H1 (cell line): ENCODE measurements around the gene RAD51B. TPM values are rescaled to one million over a fixed set of nuclear protein-coding genes. Genes with fewer than 3 reads are reported as not detected.

ENCODE experiments used
- CTCF ChIA-PET: fragments of 300-600 bp; sonication (Branson Sonifier 250); formaldehyde crosslinking; loops from one replicate; lab custom pipeline; 2021; ENCODE audit not compliant: partially characterized antibody; lab: Charles Lee
- POLR2A ChIA-PET: fragments of 300-600 bp; sonication (Branson Sonifier 250); formaldehyde crosslinking; loops from one replicate; lab custom pipeline; 2021; ENCODE audit warnings: inconsistent platforms; ENCODE audit not compliant: partially characterized antibody; lab: Charles Lee
- DNase-seq, 2 experiments: peaks; one replicate each; pipeline versions ENCODE4 v3.0.0 to v3.0.0-alpha.2; 2010 to 2022; ENCODE audit warnings: low spot score in 2 of 2, low read depth in 1 of 2, mixed read lengths in 1 of 2
- FAIRE-seq: peaks from 2 replicates; lab custom pipeline; 2011; peaks lifted over from hg19 to GRCh38; lab: Jason Lieb, UNC
- H2AFZ ChIP-seq: 2 replicates; pipeline ENCODE4 v1.8.1; 2012; ENCODE audit warnings: low read length, inconsistent platforms
- H2AK5ac ChIP-seq: 2 replicates; pipeline ENCODE4 v1.6.1; 2013; ENCODE audit warnings: low read depth, low read length
- H2BK120ac ChIP-seq: replicated peaks from 2 replicates; pipeline ENCODE3; 2013; ENCODE audit warnings: low read depth, low read length, inconsistent platforms
- H2BK12ac ChIP-seq: 2 replicates; pipeline ENCODE4 v1.6.1; 2013; ENCODE audit warnings: low read depth, low read length
- H2BK15ac ChIP-seq: 2 replicates; pipeline ENCODE4 v1.6.1; 2013; ENCODE audit warnings: low read length
- H2BK20ac ChIP-seq: 2 replicates; pipeline ENCODE4 v1.6.1; 2013; ENCODE audit warnings: low read length
- H2BK5ac ChIP-seq: 2 replicates; pipeline ENCODE4 v1.6.1; 2013; ENCODE audit warnings: low read depth, low read length
- H3K14ac ChIP-seq: 2 replicates; pipeline ENCODE4 v1.6.1; 2013; ENCODE audit warnings: inconsistent platforms; ENCODE audit not compliant: insufficient read length
- H3K18ac ChIP-seq: 2 replicates; pipeline ENCODE4 v1.6.1; 2013; ENCODE audit warnings: low read length; ENCODE audit errors: extremely low read depth
- H3K23ac ChIP-seq: 2 replicates; pipeline ENCODE4 v1.6.1; 2013; ENCODE audit warnings: inconsistent platforms; ENCODE audit not compliant: insufficient read length
- H3K23me2 ChIP-seq: 2 replicates; pipeline ENCODE4 v1.6.1; 2013; ENCODE audit warnings: low read depth, low read length
- H3K27ac ChIP-seq: 2 replicates; pipeline ENCODE4 v1.6.1; 2011; ENCODE audit warnings: low read depth, low read length, inconsistent platforms
- H3K27me3 ChIP-seq, 4 experiments: replicated peaks in 1 of 4; 1 replicate in 1 of 4; 2 replicates in 3 of 4; pipeline versions ENCODE4 v1.6.1 to v1.8.1; 2011 to 2013; ENCODE audit warnings: low read length in 3 of 4, mild to moderate bottlenecking in 3 of 4, inconsistent platforms in 2 of 4, mixed read lengths in 2 of 4, moderate library complexity in 1 of 4; ENCODE audit not compliant: control insufficient read depth in 3 of 4, insufficient read depth in 3 of 4; ENCODE audit errors: extremely low read depth in 1 of 4
- H3K36me3 ChIP-seq, 4 experiments: 2 replicates each; pipeline versions ENCODE4 v1.6.1 to v1.8.1; 2011 to 2013; ENCODE audit warnings: mild to moderate bottlenecking in 4 of 4, low read length in 3 of 4, moderate library complexity in 2 of 4, control low read depth in 1 of 4, inconsistent platforms in 1 of 4; ENCODE audit not compliant: insufficient read depth in 4 of 4, control insufficient read depth in 2 of 4
- H3K4ac ChIP-seq: replicated peaks from 2 replicates; pipeline ENCODE3; 2013; ENCODE audit warnings: low read length, low read depth, mixed read lengths, inconsistent platforms; ENCODE audit not compliant: insufficient read length
- H3K4me1 ChIP-seq, 4 experiments: replicated peaks in 1 of 4; 1 replicate in 1 of 4; 2 replicates in 3 of 4; pipeline versions ENCODE4 v1.6.1 to v1.8.1; 2011 to 2013; ENCODE audit warnings: low read length in 3 of 4, inconsistent platforms in 2 of 4, mixed read lengths in 1 of 4; ENCODE audit not compliant: insufficient read depth in 4 of 4, control insufficient read depth in 3 of 4
- H3K4me2 ChIP-seq, 2 experiments: 2 replicates each; pipeline versions ENCODE4 v1.6.1 to v1.8.1; 2011 to 2013; ENCODE audit warnings: low read depth in 2 of 2, low read length in 2 of 2, control low read depth in 1 of 2, inconsistent platforms in 1 of 2, mild to moderate bottlenecking in 1 of 2; ENCODE audit not compliant: insufficient read depth in 1 of 2
- H3K4me3 ChIP-seq, 4 experiments: fragments of 200-600, 300-600 bp in 1 of 4; sonication (generic), shearing (Covaris generic), sonication (Bioruptor Twin) in 1 of 4; 2 replicates each; pipeline versions ENCODE4 v1.5.1 to v1.8.1; 2011 to 2016; ENCODE audit warnings: low read length in 4 of 4, low read depth in 3 of 4, control low read depth in 2 of 4, inconsistent platforms in 2 of 4, mild to moderate bottlenecking in 2 of 4, mixed read lengths in 1 of 4, moderate library complexity in 1 of 4; ENCODE audit not compliant: insufficient read depth in 2 of 4; ENCODE audit errors: extremely low read depth in 1 of 4
- H3K56ac ChIP-seq: replicated peaks from 2 replicates; pipeline ENCODE3; 2013; ENCODE audit warnings: low read depth, mild to moderate bottlenecking, mixed read lengths, low read length, inconsistent platforms; ENCODE audit not compliant: insufficient read length
- H3K79me1 ChIP-seq: 2 replicates; pipeline ENCODE4 v1.6.1; 2013; ENCODE audit warnings: low read depth, low read length, control low read depth
- H3K79me2 ChIP-seq, 2 experiments: 2 replicates each; pipeline versions ENCODE4 v1.6.1 to v1.8.1; 2012 to 2013; ENCODE audit warnings: low read length in 2 of 2, mild to moderate bottlenecking in 2 of 2, inconsistent platforms in 1 of 2; ENCODE audit not compliant: insufficient read depth in 2 of 2, control insufficient read depth in 1 of 2
- H3K9ac ChIP-seq, 4 experiments: replicated peaks in 1 of 4; 1 replicate in 1 of 4; 2 replicates in 3 of 4; pipeline versions ENCODE4 v1.6.1 to v1.8.1; 2011 to 2013; ENCODE audit warnings: low read depth in 3 of 4, low read length in 3 of 4, control low read depth in 2 of 4, mild to moderate bottlenecking in 2 of 4, moderate library complexity in 2 of 4, inconsistent platforms in 1 of 4; ENCODE audit errors: extremely low read depth in 1 of 4
- H3K9me3 ChIP-seq, 2 experiments: 2 replicates each; pipeline versions ENCODE4 v1.6.1 to v1.8.1; 2012 to 2013; ENCODE audit warnings: mild to moderate bottlenecking in 2 of 2, moderate library complexity in 2 of 2, control low read depth in 1 of 2, inconsistent platforms in 1 of 2, low read depth in 1 of 2, low read length in 1 of 2, mixed read lengths in 1 of 2; ENCODE audit not compliant: insufficient read depth in 2 of 2
- H4K20me1 ChIP-seq, 2 experiments: replicated peaks in 1 of 2; 2 replicates each; pipeline versions ENCODE3 to v1.8.1; 2011 to 2013; ENCODE audit warnings: inconsistent platforms in 2 of 2, low read length in 2 of 2, mild to moderate bottlenecking in 1 of 2; ENCODE audit not compliant: insufficient read depth in 2 of 2, control insufficient read depth in 1 of 2
- H4K5ac ChIP-seq: 2 replicates; pipeline ENCODE4 v1.6.1; 2013; ENCODE audit warnings: low read length, low read depth, mixed read lengths, inconsistent platforms; ENCODE audit not compliant: insufficient read length
- H4K8ac ChIP-seq: 2 replicates; pipeline ENCODE4 v1.8.0; 2013; ENCODE audit warnings: mild to moderate bottlenecking, moderate library complexity, low read length, inconsistent platforms; ENCODE audit not compliant: insufficient read depth; ENCODE audit errors: extremely low read depth
- H4K91ac ChIP-seq: replicated peaks from 2 replicates; pipeline ENCODE3; 2013; ENCODE audit warnings: low read length, mixed read lengths, inconsistent platforms; ENCODE audit not compliant: insufficient read length
- KDM1A ChIP-seq: fragments of 200-600, 300-600 bp; sonication (generic); IDR thresholded peaks from 2 replicates; pipeline ENCODE4 v1.7.1; 2016; ENCODE audit warnings: mild to moderate bottlenecking, low read length, borderline replicate concordance
- RFX5 ChIP-seq: IDR thresholded peaks from 2 replicates; pipeline ENCODE4 v1.6.1; 2011; ENCODE audit warnings: low read depth, low read length, improper control_type of control experiment, borderline replicate concordance
- WGBS, 2 experiments: shearing (Covaris generic) in 1 of 2; methylation state at CpG; one replicate each; pipeline versions ENCODE4 v1.1.6 to v1.1.7; 2013 to 2015; ENCODE audit warnings: low lambda C conversion rate in 2 of 2, mixed read lengths in 2 of 2, inconsistent platforms in 1 of 2, low coverage in 1 of 2, missing lambda C conversion rate in 1 of 2; ENCODE audit not compliant: insufficient replicate concordance in 2 of 2, insufficient coverage in 1 of 2, insufficient read length in 1 of 2; ENCODE audit errors: extremely low coverage in 1 of 2, missing lambda C conversion rate in 1 of 2; 5-methylcytosine and 5-hydroxymethylcytosine counted together
- polyA plus RNA-seq, 7 experiments: library from polyadenylated mRNA; depleted of rRNA in 3 of 7; stranded (reverse) in 5 of 7; unstranded in 2 of 7; fragments of >200 nt in 5 of 7; fragments of 200-250 nt in 2 of 7; gene quantifications; 1 replicate in 5 of 7; 2 replicates in 1 of 7; 4 replicates in 1 of 7; pipeline versions ENCODE4 v1.2.1 to v1.2.3, GENCODE V29; 2011 to 2013; ENCODE audit warnings: missing spikeins in 2 of 7, mixed read lengths in 2 of 7
- total RNA-seq: library from RNA; stranded (reverse); fragmentation: NEBNext Ultra II Directional; extraction: Animal tissue kit (Norgen Biotek cat#: 25700); gene quantifications from 2 replicates; pipeline ENCODE4 v1.2.1, GENCODE V29; 2021

The RAD51B gene
- total and polyA plus RNA-seq, 2 of the 8 experiments (the other 6 are each of a cell fraction or from before 2014, with no cell fraction given), result 3.9 to 14.9 TPM

DNA sequence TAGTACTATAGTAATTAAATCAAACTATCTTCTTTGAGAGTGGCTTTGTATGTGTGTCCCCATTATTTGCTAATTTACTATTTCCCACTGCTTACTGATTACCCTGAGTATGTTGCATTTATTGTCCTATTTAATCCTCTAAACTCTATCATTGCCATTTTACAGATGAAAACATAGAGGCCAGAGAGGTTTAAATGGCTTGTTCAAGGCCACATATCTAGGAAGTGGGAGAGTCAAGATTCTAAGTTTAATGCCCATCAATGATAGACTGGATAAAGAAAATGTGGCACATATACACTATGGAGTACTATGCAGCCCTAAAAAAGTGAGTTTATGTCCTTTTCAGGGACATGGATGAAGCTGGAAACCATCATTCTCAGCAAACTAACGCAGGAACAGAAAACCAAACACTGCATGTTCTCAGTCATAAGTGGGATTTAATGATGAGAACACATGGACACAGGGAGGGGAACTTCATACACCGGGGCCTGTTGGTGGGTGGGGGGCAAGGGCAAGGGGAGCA lies 553.6 kb downstream of the RAD51B start:
- DNase-seq, result no peak
- Histone ChIP-seq H3K27ac (no peak overlapping the region), H4K8ac (no peak overlapping the region), H3K79me2 (no peaks in the 10 kb centered on the region), H2AK5ac (no peak overlapping the region), H3K36me3 (no peaks in the 10 kb centered on the region), H3K4me2 (no peak overlapping the region), H3K4me3 (no peak overlapping the region), H3K56ac (no peak overlapping the region), H2BK5ac (no peak overlapping the region), H3K23me2 (no peaks in the 10 kb centered on the region), H3K18ac (no peak overlapping the region), H2BK120ac (no peak overlapping the region), H3K4me1 (peaks cover 0 to 6% (median 4%) of the 10 kb centered on the region in 4 experiments; a peak in 3 of 7 replicates), H2BK20ac (no peak overlapping the region), H2BK12ac (no peak overlapping the region), H3K14ac (no peak overlapping the region), H3K9me3 (no peaks in the 10 kb centered on the region), H3K4ac (no peak overlapping the region), H3K9ac (no peak overlapping the region), H2BK15ac (no peak overlapping the region), H3K23ac (no peak overlapping the region), H3K79me1 (no peaks in the 10 kb centered on the region), H4K5ac (no peak overlapping the region), H4K91ac (no peak overlapping the region), H2AFZ (no peak overlapping the region), H4K20me1 (no peaks in the 10 kb centered on the region), H3K27me3 (no peaks in the 10 kb centered on the region)
- FAIRE-seq, result no peak
- ChIA-PET CTCF (interaction anchor here (1.5 kb wide), 1 partner anchor 161 kb away, joined by 3 read pairs; no protein-coding TSS in a partner anchor), POLR2A (interaction anchor here (1.2 to 1.9 kb wide), 2 partner anchors 11 to 12 kb away, joined by 4 to 5 read pairs; no protein-coding TSS in a partner anchor)
- 93% methylated on average over 2 of the region's 2 CpGs; no CpG with 5 or more reads in 1 of the 2 experiments for WGBS, 2 experiments
- no peak for TF ChIP-seq RFX5
- TF ChIP-seq KDM1A, result peak; percentile 39; the same call in 1 of the 2 replicates
